Loucy (cell line): ENCODE data around the gene CAMTA1.

Source experiments
- EZH2phosphoT487 ChIP-seq: fragments of 200-600 bp; IDR thresholded peaks from 2 replicates; pipeline ENCODE4 v1.6.1; 2018; ENCODE audit warnings: antibody characterized with exemption, mild to moderate bottlenecking, moderate library complexity, borderline replicate concordance
- TF ChIP-seq, protein P1 (sequence below): fragments of 200-600 bp; sonication (generic); conservative IDR thresholded peaks from 2 replicates; pipeline ENCODE4 v1.5.1; 2014; ENCODE audit warnings: mild to moderate bottlenecking, antibody characterized with exemption, low read length

DNA sequence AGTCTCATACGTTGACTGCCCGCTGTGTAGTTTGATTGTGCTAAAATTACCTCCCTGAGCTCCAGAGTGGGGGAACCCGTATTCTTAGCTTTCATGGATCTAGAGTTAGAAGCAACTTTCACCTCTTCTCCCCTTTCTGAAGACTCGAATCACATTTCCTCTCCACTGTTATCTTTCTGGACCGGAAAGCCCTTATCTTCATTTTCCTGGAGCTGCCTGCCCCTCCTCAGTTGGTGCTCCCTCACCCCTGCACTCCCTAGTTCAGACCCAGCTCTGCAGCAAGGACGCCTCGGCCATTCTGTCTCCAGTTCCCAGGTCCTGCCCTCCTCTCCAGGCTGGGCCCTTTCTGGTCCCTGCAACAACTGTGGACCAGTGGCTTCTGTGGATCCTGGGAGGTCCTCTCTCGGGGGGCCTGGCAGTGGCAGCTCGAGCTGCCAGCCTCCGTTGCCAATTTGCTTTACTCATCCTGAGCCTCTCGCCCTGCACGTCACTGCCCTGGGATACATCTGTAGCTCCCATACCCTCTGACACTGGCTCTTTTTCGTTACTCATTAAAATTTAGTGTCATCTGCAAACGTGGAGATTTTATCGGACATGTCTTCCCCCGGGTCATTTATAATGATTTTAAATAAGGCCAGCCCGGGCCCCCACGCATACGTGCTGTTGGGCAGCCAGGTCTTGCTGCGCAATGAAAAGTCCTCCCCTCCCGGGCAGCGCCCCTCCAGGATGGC is 844.4 kb downstream of the CAMTA1 start:
- TF ChIP-seq, protein P1, sequence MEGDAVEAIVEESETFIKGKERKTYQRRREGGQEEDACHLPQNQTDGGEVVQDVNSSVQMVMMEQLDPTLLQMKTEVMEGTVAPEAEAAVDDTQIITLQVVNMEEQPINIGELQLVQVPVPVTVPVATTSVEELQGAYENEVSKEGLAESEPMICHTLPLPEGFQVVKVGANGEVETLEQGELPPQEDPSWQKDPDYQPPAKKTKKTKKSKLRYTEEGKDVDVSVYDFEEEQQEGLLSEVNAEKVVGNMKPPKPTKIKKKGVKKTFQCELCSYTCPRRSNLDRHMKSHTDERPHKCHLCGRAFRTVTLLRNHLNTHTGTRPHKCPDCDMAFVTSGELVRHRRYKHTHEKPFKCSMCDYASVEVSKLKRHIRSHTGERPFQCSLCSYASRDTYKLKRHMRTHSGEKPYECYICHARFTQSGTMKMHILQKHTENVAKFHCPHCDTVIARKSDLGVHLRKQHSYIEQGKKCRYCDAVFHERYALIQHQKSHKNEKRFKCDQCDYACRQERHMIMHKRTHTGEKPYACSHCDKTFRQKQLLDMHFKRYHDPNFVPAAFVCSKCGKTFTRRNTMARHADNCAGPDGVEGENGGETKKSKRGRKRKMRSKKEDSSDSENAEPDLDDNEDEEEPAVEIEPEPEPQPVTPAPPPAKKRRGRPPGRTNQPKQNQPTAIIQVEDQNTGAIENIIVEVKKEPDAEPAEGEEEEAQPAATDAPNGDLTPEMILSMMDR, result no peak
- TF ChIP-seq EZH2phosphoT487, result no peak
